HEK293 (cell line): Measurements from ENCODE around the gene MYLK4.

ENCODE experiments used
- KLF8 ChIP-seq: fragments of 450-650 bp; formaldehyde crosslinking; IDR thresholded peaks from 2 replicates; pipeline ENCODE4 v1.5.1; 2016; ENCODE audit warnings: missing biosample characterization, missing genetic modification characterization
- TRIM28 ChIP-seq: IDR thresholded peaks from 2 replicates; pipeline ENCODE4 v1.6.1; 2011; ENCODE audit warnings: low read length, control low read depth, borderline replicate concordance
- YY1 ChIP-seq: fragments of 450-650 bp; formaldehyde crosslinking; IDR thresholded peaks from 2 replicates; pipeline ENCODE4 v1.5.1; 2018; ENCODE audit warnings: missing biosample characterization, missing genetic modification characterization
- YY2 ChIP-seq: fragments of 450-650 bp; formaldehyde crosslinking; IDR thresholded peaks from 2 replicates; pipeline ENCODE4 v1.5.1; 2016; ENCODE audit warnings: missing biosample characterization, missing genetic modification characterization
- ZBTB20 ChIP-seq: fragments of 450-650 bp; formaldehyde crosslinking; IDR thresholded peaks from 2 replicates; pipeline ENCODE4 v1.5.1; 2016; ENCODE audit warnings: missing biosample characterization, missing genetic modification characterization
- ZNF114 ChIP-seq: fragments of 450-650 bp; formaldehyde crosslinking; IDR thresholded peaks from 2 replicates; pipeline ENCODE4 v1.5.0; 2017; ENCODE audit warnings: missing biosample characterization, missing genetic modification characterization
- ZNF138 ChIP-seq: fragments of 450-650 bp; formaldehyde crosslinking; IDR thresholded peaks from 2 replicates; pipeline ENCODE4 v1.5.1; 2016; ENCODE audit warnings: missing biosample characterization, missing genetic modification characterization, borderline replicate concordance
- ZNF423 ChIP-seq: fragments of 450-650 bp; formaldehyde crosslinking; IDR thresholded peaks from 2 replicates; pipeline ENCODE4 v1.5.1; 2016; ENCODE audit warnings: missing biosample characterization, missing genetic modification characterization
- ZNF514 ChIP-seq: fragments of 450-650 bp; formaldehyde crosslinking; IDR thresholded peaks from 2 replicates; pipeline ENCODE4 v1.5.1; 2016; ENCODE audit warnings: missing biosample characterization, missing genetic modification characterization
- ZNF776 ChIP-seq: fragments of 450-650 bp; formaldehyde crosslinking; IDR thresholded peaks from 2 replicates; pipeline ENCODE4 v1.5.0; 2017; ENCODE audit warnings: missing biosample characterization, missing genetic modification characterization, borderline replicate concordance
- TF ChIP-seq, protein P1 (sequence below): fragments of 450-650 bp; formaldehyde crosslinking; IDR thresholded peaks from 2 replicates; pipeline ENCODE4 v1.5.1; 2016; ENCODE audit warnings: missing biosample characterization, missing genetic modification characterization
- TF ChIP-seq, protein P2 (sequence below): fragments of 450-650 bp; formaldehyde crosslinking; IDR thresholded peaks from 2 replicates; pipeline ENCODE4 v1.5.1; 2016; ENCODE audit warnings: missing biosample characterization, missing genetic modification characterization
- TF ChIP-seq, protein P3 (sequence below): fragments of 450-650 bp; formaldehyde crosslinking; IDR thresholded peaks from 2 replicates; pipeline ENCODE4 v1.5.1; 2016; ENCODE audit warnings: missing biosample characterization, missing genetic modification characterization, low read depth
- TF ChIP-seq, protein P4 (sequence below): fragments of 450-650 bp; IDR thresholded peaks from 2 replicates; pipeline ENCODE4 v1.5.1; 2018; ENCODE audit warnings: missing biosample characterization, mild to moderate bottlenecking, missing genetic modification characterization

DNA sequence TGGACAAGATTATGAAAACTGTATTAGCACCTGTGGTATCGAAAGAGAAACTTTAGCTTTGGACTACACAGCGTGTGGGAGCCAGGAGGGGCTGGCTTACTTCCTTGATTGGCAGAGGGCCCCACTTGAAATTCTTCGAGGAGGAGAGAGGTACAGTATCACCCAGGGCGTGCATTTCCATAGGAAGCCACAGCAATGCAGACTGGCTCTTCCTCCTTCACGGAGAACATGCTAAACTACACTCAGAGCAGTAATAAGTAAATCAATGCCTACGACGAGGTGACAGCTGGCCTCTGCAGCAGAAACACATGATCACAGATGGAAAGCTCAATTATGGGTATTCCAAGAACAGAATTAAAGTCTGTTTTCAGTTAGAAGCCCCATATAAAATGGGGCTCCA lies 44.2 kb downstream of the MYLK4 start:
- TF ChIP-seq ZNF138 (tag by site-specific recombination): no peak
- TF ChIP-seq, protein P1, sequence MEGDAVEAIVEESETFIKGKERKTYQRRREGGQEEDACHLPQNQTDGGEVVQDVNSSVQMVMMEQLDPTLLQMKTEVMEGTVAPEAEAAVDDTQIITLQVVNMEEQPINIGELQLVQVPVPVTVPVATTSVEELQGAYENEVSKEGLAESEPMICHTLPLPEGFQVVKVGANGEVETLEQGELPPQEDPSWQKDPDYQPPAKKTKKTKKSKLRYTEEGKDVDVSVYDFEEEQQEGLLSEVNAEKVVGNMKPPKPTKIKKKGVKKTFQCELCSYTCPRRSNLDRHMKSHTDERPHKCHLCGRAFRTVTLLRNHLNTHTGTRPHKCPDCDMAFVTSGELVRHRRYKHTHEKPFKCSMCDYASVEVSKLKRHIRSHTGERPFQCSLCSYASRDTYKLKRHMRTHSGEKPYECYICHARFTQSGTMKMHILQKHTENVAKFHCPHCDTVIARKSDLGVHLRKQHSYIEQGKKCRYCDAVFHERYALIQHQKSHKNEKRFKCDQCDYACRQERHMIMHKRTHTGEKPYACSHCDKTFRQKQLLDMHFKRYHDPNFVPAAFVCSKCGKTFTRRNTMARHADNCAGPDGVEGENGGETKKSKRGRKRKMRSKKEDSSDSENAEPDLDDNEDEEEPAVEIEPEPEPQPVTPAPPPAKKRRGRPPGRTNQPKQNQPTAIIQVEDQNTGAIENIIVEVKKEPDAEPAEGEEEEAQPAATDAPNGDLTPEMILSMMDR: no peak
- no peak for TF ChIP-seq ZNF423 (tag by site-specific recombination)
- TF ChIP-seq TRIM28: no peak
- no peak for TF ChIP-seq YY2 (tag by site-specific recombination)
- TF ChIP-seq, protein P2, sequence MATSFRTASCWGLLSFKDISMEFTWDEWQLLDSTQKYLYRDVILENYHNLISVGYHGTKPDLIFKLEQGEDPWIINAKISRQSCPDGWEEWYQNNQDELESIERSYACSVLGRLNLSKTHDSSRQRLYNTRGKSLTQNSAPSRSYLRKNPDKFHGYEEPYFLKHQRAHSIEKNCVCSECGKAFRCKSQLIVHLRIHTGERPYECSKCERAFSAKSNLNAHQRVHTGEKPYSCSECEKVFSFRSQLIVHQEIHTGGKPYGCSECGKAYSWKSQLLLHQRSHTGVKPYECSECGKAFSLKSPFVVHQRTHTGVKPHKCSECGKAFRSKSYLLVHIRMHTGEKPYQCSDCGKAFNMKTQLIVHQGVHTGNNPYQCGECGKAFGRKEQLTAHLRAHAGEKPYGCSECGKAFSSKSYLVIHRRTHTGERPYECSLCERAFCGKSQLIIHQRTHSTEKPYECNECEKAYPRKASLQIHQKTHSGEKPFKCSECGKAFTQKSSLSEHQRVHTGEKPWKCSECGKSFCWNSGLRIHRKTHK (tag by site-specific recombination): no peak
- TF ChIP-seq ZNF114 (tag by site-specific recombination): no peak
- TF ChIP-seq, protein P3, sequence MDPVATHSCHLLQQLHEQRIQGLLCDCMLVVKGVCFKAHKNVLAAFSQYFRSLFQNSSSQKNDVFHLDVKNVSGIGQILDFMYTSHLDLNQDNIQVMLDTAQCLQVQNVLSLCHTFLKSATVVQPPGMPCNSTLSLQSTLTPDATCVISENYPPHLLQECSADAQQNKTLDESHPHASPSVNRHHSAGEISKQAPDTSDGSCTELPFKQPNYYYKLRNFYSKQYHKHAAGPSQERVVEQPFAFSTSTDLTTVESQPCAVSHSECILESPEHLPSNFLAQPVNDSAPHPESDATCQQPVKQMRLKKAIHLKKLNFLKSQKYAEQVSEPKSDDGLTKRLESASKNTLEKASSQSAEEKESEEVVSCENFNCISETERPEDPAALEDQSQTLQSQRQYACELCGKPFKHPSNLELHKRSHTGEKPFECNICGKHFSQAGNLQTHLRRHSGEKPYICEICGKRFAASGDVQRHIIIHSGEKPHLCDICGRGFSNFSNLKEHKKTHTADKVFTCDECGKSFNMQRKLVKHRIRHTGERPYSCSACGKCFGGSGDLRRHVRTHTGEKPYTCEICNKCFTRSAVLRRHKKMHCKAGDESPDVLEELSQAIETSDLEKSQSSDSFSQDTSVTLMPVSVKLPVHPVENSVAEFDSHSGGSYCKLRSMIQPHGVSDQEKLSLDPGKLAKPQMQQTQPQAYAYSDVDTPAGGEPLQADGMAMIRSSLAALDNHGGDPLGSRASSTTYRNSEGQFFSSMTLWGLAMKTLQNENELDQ (tag by site-specific recombination): no peak
- TF ChIP-seq, protein P4, sequence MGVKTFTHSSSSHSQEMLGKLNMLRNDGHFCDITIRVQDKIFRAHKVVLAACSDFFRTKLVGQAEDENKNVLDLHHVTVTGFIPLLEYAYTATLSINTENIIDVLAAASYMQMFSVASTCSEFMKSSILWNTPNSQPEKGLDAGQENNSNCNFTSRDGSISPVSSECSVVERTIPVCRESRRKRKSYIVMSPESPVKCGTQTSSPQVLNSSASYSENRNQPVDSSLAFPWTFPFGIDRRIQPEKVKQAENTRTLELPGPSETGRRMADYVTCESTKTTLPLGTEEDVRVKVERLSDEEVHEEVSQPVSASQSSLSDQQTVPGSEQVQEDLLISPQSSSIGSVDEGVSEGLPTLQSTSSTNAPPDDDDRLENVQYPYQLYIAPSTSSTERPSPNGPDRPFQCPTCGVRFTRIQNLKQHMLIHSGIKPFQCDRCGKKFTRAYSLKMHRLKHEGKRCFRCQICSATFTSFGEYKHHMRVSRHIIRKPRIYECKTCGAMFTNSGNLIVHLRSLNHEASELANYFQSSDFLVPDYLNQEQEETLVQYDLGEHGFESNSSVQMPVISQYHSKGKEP (tag by site-specific recombination): no peak
- TF ChIP-seq ZNF776 (tag by site-specific recombination): no peak
- no peak for TF ChIP-seq KLF8
- TF ChIP-seq ZBTB20 (tag by site-specific recombination): no peak
- TF ChIP-seq YY1 (tag by site-specific recombination): no peak
- TF ChIP-seq ZNF514 (tag by site-specific recombination): no peak
